HG02571 (cell line): ENCODE results near the gene UBR7.
"Not testable (repeated sequence)": the region's sequence is repeated elsewhere in the genome, so short reads cannot be mapped to it uniquely, and the experiment has no call there.

ENCODE experiments used
- ATAC-seq: cut with Tn5 transposase; IDR thresholded peaks from one replicate; pipeline ENCODE4 v1.9.1; 2021; ENCODE audit warnings: mild to moderate bottlenecking, moderate library complexity; ENCODE audit not compliant: unreplicated experiment

UBR7 gene

GRCh38 chr14:93186956-93187355, 20.1 kb upstream of the UBR7 start:
- ATAC-seq = no peak

DNA sequence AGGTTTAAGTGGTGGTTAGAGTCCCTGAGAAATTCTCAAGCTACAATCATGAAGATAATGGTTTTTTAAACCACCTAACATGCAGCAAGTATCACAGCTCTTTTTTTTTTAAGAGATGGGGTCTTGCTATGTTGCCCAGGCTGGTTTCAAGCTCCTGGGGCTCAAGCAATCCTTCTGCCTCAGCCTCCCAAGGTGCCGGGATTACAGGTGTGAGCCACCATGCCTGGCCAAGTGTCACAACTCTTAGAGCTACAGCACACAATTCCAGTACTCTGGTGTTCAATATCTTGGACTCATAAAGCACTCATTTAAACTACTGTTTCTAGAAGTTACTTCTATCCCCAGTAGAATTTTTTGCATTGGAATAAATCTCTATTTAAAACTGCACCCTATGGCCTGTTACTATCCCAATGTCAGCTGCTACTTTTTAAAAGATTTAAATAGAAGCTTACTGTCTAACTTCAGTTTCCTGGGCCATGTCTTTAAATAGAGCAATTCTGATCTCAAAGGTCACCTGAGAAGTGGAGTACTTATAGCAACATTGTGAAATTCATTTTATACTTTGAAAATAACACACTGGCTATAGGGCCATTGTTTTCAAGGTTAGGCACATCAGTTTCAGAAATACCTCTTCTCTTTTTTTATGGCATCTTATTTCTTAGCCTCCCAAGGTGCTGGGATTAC, 11.6 kb upstream of the UBR7 start:
- no peak for ATAC-seq

DNA sequence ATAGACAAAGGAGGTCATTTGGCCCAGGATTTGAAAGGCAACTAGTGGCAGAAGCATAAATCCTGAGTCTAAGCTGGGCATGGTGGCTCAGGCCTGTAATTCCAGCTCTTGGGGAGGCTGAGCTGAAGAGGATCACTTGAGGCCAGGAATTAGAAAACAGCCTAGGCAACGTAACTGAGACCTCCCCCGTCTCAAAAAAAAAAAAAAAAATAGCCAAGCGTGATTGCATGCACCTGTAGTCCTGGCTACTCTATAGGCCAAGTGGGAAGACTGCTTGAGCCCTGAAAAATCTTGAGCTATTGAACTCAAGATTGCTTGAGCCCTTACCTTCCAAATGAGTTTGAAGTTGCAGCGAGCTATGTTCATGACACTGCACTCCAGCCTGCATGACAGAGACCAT, 8.0 kb upstream of the UBR7 start:
- no peak for ATAC-seq

- ATAC-seq = no peak
These were observed 6.5 kb upstream of the UBR7 start for GRCh38 chr14:93200553-93200952.

GRCh38 chr14:93201155-93201704, 5.8 kb upstream of the UBR7 start:
- no peak for ATAC-seq

- ATAC-seq = peak; percentile 49
These were observed 632 bp downstream of the UBR7 start for GRCh38 chr14:93207468-93208308.

GRCh38 chr14:93212432-93212831, 5.4 kb downstream of the UBR7 start:
- ATAC-seq = peak; percentile 62

DNA sequence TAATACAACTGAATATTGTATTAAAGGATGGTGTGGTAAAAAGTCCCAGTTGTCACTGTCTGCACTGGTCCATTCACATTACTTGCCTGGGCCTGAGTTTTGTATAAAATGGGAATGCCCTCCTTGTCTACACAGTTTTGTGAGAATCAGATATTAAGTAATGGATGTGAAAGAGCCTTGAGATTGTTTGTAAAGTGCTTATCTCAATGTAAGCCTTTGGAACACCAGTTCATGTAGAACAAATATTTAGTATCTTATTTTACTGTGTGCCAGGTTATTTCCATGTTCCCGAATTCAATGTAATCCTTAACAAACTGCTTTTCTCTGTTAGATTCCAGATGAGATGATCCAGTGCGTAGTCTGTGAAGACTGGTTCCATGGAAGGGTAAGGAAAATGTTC, 7.5 kb downstream of the UBR7 start:
- no peak for ATAC-seq

DNA sequence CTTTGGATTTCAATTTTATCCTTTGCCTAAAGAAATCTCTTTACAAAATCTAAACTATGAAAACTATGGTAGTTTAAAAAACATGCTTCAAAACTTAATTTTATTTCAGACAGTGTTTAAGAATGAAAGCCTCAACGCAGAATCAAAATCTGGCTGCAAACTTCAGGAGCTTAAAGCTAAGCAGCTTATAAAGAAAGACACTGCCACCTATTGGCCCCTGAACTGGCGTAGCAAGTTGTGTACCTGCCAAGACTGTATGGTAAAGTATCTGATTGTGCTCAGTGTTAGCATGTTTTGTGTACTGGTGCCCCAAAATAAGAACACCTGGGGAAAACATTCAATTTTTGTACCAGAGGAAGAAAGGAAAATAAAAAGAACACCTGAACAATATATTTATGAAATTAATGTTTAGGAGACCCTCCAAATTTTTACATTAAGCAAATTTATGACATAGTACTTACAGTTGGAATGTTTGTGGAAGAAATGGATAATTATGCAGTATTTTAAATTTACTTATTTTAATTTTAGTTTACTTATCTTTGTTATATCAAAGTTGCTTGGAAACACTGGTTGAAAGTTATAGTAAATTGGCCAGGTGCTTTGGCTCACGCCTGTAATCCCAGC, 12.2 kb downstream of the UBR7 start:
- ATAC-seq = no peak

DNA sequence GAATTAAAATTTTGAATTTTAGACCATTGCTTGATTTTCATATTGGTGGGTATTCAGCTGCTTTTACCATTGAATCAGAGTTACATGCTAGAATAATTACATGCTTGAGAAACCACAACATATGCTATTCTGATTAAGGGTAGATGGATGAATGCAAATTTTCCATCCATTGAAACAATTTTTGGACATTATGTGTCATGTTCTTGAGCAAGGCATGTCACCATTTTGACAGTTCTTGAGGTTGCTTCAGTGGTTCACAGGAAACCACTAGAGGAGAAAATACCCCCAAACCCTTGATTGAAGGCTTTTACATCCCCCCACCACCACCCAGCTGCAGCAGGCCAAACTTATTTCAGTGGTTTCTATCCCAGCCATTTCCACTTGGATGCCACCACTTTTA, 13.5 kb downstream of the UBR7 start:
- ATAC-seq = no peak

DNA sequence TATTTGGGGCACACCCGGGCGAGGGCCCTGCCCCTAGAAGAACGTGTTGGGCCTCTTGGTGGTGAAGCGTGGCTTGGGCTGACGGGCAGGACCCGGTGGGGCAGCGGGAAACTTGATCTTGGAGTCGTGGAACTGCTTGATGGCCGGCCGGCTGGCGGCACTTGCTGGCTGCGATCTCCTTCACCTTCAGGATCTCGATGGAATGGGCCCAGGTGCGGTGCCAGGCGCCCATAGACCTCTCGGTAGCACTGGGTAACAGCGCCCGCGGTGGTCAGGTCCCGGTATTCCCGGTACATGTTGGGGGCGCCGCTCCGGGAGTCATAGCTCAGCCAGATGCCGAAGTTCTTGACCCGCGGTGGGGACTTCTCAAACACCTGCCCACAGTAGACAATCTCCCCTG, 16.5 kb downstream of the UBR7 start:
- ATAC-seq = no peak

- ATAC-seq = no peak
These were observed 21.5 kb downstream of the UBR7 start for GRCh38 chr14:93228550-93228949.

DNA sequence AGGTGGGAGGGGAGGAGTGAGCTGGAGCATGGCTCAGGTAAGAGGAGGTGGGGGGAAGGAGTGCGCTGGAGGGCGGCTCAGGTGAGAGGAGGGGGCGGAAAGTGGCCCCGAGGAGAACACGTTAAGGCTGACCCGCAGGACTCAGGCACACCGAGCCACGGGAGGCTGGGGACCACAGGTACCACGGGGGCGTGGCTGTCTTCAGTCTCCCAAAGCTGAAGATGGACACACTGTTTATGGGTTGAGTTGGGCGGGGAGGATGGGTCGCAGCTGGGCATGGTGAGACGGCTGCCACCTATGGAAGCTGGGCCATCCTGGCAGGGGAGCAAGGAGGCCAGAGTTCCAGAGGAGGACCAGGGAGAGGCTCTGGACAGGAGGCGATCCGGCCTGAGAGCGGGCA, 23.5 kb downstream of the UBR7 start:
- no peak for ATAC-seq

GRCh38 chr14:93231129-93231979, 24.3 kb downstream of the UBR7 start:
- no peak for ATAC-seq

GRCh38 chr14:93232159-93232558, 25.1 kb downstream of the UBR7 start:
- no peak for ATAC-seq

DNA sequence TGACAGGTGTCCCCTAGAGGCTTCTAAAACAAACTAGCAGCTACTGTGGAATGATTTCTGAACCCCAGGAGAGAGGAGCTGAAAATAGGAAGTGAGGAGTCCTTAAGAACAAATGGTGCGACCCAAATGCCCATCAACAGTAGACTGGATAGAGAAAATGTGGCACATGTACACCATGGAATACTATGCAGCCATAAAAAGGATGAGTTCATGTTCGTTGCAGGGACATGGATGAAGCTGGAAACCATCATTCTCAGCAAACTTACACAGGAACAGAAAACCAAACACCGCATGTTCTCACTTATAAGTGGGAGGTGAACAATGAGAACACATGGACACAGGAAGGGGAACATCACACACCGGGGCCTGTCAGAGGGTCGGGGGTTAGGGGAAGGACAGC, 26.0 kb downstream of the UBR7 start:
- not testable (repeated sequence) for ATAC-seq

DNA sequence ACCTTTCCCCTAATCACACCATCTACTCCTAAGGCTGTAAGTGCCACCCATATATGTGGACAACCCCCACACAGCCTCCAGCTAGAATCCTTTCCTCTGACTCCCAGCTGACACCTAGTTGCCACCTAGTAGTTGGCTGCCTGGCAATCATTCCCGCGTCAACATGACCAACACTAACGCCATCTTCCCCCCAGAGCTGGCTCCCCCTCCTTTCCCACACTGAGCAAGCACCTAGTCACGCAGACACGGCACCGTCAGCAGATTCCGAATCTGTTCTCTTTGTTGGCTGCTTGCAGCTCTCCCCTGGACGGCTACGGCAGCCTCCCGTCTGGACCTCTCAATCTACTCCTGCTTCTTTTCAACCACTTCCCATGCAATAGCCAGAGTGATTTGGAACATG, 27.7 kb downstream of the UBR7 start:
- no peak for ATAC-seq

GRCh38 chr14:93239869-93240677, 33.0 kb downstream of the UBR7 start:
- ATAC-seq = no peak

- ATAC-seq = no peak
These were observed 33.6 kb downstream of the UBR7 start for GRCh38 chr14:93240678-93241000.

GRCh38 chr14:93245764-93246420, 38.8 kb downstream of the UBR7 start:
- no peak for ATAC-seq
